SIG-M5 (cell line): Measurements from ENCODE around the gene RAPGEF4.
A peak's percentile ranks its signal among the peaks of the same experiment; 100 is the strongest.

Experiments used
- DNase-seq: peaks from one replicate; lab custom pipeline; 2025; lab: John Stamatoyannopoulos, UW

The RAPGEF4 gene

GRCh38 chr2:172735582-172736423 is at the start of gene RAPGEF4:
TSS of gene RAPGEF4 (plus strand) at chr2:172735845. CDS start at chr2:172735984, 139 bp downstream.
- no peak for DNase-seq

- DNase-seq, result no peak
Observed at GRCh38 chr2:172693037-172693436, 42.6 kb upstream of the RAPGEF4 start.

- DNase-seq, result no peak
Observed at GRCh38 chr2:172693529-172694455, 41.9 kb upstream of the RAPGEF4 start.

GRCh38 chr2:172697296-172697695 is 38.3 kb upstream of the RAPGEF4 start:
- DNase-seq, result no peak

- DNase-seq, result peak; percentile 25
Observed at GRCh38 chr2:172698041-172698863, 37.4 kb upstream of the RAPGEF4 start.

GRCh38 chr2:172701250-172701649 is 34.4 kb upstream of the RAPGEF4 start:
- DNase-seq, result no peak

- DNase-seq, result no peak
Observed at GRCh38 chr2:172702451-172702850, 33.2 kb upstream of the RAPGEF4 start.

GRCh38 chr2:172704072-172704936 is 31.3 kb upstream of the RAPGEF4 start:
- no peak for DNase-seq

- no peak for DNase-seq
Observed at GRCh38 chr2:172705352-172705751, 30.3 kb upstream of the RAPGEF4 start.

- DNase-seq, result no peak
Observed at GRCh38 chr2:172708247-172708646, 27.4 kb upstream of the RAPGEF4 start.

GRCh38 chr2:172709566-172710291 is 25.9 kb upstream of the RAPGEF4 start:
- no peak for DNase-seq

GRCh38 chr2:172710584-172711047 is 25.0 kb upstream of the RAPGEF4 start:
- DNase-seq, result no peak

- DNase-seq, result no peak
Observed at GRCh38 chr2:172711110-172711509, 24.5 kb upstream of the RAPGEF4 start.

- DNase-seq, result no peak
Observed at GRCh38 chr2:172712251-172712650, 23.4 kb upstream of the RAPGEF4 start.

GRCh38 chr2:172713365-172713875 is 22.2 kb upstream of the RAPGEF4 start:
- DNase-seq, result no peak

- DNase-seq, result no peak
Observed at GRCh38 chr2:172722481-172722880, 13.2 kb upstream of the RAPGEF4 start.

- no peak for DNase-seq
Observed at GRCh38 chr2:172723286-172723685, 12.4 kb upstream of the RAPGEF4 start.

GRCh38 chr2:172724724-172725123 is 10.9 kb upstream of the RAPGEF4 start:
- no peak for DNase-seq

- no peak for DNase-seq
Observed at GRCh38 chr2:172725284-172725683, 10.4 kb upstream of the RAPGEF4 start.

- DNase-seq, result no peak
Observed at GRCh38 chr2:172725746-172726145, 9.9 kb upstream of the RAPGEF4 start.
